C1 segment of cervical spinal cord (tissue), 14 donors: ENCODE data around the gene SLC16A5.
"Not testable (repeated sequence)": the region's sequence is repeated elsewhere in the genome, so short reads cannot be mapped to it uniquely, and the experiment has no call there.

Experiments
- DNase-seq, 14 donors: peaks; one replicate each; lab custom pipeline; 2025; lab: John Stamatoyannopoulos, UW

SLC16A5 gene, protein sequence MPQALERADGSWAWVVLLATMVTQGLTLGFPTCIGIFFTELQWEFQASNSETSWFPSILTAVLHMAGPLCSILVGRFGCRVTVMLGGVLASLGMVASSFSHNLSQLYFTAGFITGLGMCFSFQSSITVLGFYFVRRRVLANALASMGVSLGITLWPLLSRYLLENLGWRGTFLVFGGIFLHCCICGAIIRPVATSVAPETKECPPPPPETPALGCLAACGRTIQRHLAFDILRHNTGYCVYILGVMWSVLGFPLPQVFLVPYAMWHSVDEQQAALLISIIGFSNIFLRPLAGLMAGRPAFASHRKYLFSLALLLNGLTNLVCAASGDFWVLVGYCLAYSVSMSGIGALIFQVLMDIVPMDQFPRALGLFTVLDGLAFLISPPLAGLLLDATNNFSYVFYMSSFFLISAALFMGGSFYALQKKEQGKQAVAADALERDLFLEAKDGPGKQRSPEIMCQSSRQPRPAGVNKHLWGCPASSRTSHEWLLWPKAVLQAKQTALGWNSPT

DNA sequence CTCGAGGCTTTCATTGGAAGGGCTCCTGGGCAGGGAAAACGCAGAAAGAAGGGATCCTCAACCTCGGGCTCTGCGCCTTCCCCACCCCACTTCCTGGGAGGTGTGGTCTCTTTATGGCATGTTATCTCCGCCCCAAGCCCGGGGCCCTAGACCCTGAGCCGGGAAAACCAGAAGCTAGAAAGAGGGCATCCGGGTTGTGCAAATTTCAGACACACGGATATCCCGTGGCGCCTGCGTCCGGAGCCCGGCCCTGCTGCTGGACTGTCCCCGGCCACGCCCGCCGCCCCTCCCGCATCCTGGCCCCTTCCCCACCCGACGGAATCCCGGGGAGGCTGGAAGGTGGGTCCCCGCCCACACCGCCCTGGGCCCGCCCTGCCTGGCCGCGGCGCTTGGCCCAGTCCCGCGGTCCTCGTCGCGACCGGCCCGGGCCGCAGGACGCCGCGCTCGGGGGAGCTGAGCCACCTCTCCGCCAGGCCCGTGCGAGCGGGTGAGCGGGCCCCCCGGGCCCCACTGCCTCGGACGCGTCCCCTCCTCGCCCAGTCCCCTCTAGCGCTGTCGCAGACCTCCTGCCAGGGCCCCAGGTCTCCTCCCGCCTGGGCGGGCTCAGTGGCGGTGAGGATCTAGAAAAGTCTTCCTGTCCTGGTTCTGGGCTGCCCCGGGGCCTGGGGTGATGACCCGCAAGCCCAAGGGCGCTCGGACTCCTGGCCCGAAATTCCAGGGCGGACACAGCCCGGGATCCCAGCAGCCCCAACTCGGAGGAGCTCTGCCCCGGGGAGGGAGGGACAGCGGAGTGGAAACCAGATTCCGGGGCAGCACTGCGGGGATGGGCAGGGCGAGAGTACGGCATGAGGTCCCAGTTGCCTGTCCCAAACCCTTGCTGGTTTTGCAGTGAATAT lies at the start of gene SLC16A5:
SLC16A5 (plus strand) TSS at position 397 of the 896 bp plus-strand sequence. CDS start 5,683 bp downstream, outside the sequence.
- DNase-seq: peak in 4 of 14 donors; percentile 15 to 36 (median 30)

DNA sequence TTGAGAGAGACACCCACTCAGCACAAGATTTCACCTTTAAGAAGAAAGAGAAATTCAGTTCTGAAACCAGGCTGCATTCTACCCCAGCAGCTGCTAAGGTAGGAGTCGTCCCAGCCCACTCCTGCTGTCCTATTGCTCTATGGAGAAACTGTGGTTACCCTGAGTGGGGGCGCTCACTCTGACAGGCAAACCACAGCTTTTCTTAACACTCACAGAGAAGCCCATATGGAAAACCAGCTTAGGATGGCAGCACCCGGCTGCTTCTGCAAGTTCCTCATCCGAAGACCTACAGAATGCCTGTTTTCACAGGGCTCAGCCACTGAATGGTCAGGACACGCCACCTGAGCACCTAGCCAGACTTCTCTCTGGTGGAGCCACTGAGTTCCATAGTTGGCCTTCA lies 48.5 kb upstream of the SLC16A5 start:
- no peak for DNase-seq

DNA sequence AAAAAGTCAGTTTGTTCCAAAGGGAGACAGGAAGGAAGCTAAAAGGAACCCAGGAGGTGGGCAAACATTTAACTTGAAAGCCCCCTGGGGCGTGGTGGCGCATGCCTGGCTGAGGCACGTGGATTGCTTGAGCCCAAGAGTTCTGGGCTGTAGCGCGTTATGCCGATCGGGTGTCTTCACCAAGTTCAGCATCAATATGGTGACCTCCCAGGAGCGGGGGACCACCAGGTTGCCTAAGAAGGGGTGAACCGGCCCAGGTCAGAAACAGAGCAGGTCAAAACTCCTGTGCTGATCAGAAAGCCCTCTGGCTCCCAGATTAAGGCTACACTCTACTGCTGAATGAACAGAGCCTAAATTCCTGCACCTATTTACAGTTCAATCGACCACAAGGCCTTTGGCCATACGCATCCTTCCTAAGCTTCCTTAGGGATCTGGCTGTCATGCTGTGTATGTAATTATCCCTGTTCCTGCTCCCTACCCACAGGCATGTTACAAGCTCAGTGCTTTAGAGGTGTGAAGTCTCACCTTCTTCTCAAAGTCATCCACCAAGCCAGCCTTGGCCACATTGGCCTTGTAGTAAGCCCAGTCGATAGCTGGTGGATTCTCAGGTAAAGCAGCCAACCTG lies 46.0 kb upstream of the SLC16A5 start:
- no peak for DNase-seq

DNA sequence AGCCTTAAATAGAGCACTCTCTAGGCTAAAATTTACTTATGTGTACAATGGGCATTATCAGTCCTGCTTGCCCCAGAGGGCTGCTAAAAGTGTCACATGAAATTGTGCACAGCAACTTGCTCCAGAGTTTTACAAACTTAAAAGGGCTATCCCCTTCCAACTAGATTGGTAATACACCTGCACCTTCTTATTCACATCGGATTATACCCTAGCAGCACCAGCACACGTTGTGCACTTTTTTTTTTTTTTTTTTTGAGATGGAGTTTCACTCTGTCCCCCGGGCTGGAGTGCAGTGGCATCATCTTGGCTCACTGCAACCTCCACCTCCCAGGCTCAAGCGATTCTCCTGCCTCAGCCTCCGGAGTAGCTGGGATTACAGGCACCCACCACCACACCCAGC lies 44.0 kb upstream of the SLC16A5 start:
- DNase-seq: not testable (repeated sequence)

DNA sequence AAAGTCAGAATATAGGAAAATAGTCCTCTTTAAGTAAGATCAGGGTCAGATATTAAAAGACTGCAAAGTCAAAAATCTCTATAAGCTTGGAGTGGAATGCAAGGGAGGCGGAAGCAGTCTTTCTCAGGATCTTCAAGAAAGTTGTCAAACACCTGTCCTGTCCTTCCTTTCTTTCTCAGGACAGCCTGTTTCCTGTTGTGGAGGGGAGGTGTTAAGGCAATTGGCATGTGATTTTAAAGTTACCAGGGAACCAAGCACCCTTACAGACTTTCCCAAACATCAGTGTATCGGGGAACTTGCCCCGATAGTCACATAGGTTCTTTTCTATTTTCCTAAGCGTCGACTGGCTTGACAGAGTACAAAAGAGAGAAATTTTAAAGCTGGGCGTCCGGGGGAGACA lies 43.0 kb upstream of the SLC16A5 start:
- DNase-seq: no peak

DNA sequence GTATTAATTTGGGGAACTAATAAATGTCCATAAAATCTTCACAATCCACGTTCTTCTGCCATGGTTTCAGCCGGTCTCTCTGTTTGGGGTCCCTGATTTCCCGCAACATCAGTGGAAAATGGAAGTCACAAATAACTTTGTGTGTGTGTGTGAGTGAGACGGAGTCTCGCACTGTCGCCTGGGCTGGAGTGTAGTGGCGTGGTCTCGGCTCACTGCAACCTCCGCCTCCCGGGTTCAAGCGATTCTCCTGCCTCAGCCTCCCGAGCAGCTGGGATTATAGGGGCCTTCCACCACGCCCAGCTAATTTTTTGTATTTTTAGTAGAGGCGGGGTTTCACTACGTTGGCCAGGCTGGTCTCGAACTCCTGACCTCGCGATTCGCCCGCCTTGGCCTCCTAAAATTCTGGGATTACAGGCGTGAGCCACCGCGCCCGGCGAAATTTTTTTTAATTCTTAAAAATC lies 41.8 kb upstream of the SLC16A5 start:
- DNase-seq: not testable (repeated sequence)

DNA sequence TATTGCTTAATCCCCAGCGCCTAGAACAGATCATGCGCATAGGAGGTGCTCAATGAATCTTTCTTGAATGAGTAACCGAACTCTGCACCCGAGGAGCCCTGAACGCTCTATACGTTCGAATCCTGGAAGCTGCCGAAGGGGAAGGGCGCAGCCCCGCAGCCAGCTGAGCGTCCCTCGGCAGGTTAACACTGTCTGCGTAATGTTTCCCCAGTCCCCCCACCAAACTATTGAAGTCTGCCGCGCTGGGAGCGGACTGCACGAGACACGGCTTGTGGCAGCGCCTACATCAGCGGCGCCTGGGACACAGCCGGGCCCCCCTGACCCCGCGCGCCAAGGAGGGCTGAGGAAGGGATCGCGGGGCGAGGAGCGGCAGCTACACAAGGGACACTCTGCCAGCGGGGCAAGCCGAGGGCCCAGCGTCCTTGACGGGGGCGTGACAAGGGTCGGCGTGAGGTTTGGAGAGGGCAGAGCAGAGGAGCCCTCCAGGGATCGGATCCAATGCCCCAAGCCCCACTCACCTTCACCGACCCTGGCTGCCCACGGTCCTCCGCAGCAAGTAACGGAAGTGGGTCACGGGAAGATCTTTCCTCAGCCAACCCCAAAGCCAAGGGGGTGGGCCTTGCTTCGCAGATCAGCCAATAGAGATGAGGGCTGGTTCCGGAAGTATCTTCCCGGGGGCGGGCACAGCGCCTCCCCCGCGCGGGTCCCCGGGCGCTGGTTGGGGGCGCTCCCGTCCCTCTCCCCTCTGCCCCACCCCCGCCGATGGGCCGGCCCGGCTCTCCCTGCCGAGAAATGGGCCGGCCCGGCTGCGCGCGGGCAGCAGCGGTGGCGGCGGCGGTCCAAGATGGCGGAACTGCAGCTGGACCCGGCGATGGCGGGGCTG lies 41.1 kb upstream of the SLC16A5 start, which contains the start of the genes ATP5PD and KCTD2:
ATP5PD (minus strand) TSS at position 563 of the 883 bp plus-strand sequence. CDS start 4,319 bp downstream, outside the sequence.
KCTD2 (plus strand) TSS at position 819 of the 883 bp plus-strand sequence; CDS start at position 845, 26 bp downstream.
- DNase-seq: peak; percentile 65 to 97 (median 94)

DNA sequence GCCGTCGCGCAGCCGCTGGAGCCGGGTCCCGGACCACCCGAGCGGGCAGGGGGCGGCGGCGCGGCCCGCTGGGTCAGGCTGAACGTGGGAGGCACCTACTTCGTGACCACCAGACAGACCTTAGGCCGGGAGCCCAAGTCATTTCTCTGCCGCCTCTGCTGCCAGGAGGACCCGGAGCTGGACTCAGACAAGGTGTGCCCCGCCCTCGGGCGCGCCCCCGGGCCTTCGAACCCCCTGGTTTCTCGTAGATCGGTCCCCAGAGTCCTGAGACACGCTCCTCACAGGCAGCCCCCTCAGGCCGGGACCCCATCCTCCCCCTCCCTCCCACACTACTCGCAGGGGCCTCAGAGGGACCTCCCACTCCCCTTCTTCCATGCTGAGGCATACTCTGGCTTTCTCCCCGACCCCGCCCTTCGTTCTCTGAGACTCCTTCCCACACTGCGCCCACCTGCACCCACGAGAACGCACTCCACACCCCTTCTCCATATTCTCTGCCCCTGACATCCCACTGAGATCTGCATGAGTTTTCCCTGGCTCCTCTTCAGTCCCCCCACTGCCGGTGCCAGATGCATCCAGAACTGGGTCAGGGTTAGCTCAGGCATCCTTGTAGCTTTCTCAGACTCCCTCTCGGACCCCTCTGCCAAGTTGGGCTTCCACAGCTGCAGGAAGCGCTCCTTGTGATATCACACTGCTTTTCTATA lies 40.2 kb upstream of the SLC16A5 start:
- DNase-seq: peak in 6 of 14 donors; percentile 1 to 54 (median 44)

DNA sequence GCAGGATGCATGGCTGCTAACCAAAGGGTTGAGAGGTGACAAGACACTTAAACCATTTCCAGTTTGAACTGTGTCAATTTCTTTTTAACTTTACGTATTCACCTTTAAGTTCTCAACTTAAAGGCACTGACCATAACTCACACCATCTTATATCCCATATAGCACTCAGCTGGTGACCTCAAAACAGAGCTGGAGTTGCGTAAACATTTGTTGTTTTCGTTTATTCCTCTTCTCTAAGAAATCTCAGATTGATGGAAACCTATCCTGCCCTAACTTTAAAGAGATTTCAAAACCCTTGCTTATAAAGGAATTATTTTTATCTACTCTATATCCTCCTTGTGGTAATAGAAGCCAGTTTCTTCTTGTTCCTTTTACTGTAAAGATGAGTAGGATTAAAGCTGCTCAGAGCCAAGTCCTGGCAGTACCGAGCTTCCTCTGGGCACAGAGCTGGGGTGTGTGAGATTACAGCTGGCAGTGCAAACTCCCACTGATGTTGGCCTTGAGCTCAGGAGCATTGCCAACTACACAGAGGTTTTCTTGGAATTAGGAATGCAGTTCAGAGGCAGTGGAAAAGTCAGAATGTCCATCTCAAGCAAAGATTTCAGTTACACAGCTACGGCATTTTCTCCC lies 39.4 kb upstream of the SLC16A5 start:
- DNase-seq: peak in 6 of 14 donors; percentile 3 to 50 (median 16)

DNA sequence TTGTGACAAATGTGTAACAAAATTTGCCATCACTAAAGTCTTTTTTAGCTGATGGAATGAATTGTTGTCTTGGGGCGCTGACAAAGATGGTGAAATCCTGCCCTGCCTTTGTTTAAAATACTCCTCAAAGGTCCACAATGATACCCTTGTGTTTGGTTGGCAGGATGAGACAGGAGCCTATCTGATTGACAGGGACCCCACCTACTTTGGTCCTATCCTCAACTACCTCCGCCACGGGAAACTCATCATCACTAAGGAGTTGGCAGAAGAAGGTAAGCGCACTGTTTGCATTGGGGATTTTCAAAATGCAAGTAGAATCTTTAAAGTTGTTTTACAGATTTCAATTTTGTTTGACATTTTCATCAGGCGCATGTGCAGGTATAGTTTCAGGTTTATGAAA lies 38.7 kb upstream of the SLC16A5 start:
- DNase-seq: peak in 1 of 14 donors; percentile 43

DNA sequence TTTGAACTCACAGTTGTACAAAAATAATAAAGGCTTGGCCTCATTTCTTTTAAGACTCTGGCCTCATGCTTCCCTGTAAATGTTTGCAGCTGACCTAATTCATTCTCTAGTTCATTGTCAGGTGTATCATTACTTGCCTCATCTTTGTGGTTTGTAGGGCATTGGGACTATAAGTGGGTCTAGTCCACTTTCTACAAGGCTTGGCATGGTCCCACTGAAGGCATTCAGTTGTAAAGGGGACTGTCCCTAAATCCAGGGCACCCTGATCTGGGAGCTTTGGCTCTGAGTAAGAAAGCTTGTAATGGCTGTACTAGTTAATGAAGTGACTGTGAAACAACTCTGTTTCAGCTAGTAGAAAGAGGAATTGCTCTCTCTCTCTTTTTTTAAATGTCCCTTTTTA lies 38.0 kb upstream of the SLC16A5 start:
- no peak for DNase-seq

DNA sequence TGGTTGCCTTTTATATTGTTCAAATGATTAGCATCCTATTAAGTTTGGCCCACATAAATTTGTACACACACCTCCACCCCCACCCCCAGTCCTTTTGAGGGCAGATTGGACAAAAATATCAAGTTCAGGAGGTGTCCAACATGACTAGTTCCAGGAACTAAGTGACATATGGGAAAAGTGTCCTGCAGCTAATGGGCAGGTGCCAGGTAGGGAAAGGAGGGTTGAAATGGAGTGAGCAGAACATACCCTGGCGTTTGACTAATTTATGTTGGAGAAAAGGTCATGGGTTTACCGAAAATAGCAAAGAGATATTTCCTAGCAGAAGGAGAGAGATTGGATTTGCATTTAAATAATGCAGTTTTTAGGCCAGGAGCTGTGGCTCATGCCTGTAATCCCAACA lies 35.8 kb upstream of the SLC16A5 start:
- DNase-seq: peak in 2 of 14 donors; percentile 19 to 99

DNA sequence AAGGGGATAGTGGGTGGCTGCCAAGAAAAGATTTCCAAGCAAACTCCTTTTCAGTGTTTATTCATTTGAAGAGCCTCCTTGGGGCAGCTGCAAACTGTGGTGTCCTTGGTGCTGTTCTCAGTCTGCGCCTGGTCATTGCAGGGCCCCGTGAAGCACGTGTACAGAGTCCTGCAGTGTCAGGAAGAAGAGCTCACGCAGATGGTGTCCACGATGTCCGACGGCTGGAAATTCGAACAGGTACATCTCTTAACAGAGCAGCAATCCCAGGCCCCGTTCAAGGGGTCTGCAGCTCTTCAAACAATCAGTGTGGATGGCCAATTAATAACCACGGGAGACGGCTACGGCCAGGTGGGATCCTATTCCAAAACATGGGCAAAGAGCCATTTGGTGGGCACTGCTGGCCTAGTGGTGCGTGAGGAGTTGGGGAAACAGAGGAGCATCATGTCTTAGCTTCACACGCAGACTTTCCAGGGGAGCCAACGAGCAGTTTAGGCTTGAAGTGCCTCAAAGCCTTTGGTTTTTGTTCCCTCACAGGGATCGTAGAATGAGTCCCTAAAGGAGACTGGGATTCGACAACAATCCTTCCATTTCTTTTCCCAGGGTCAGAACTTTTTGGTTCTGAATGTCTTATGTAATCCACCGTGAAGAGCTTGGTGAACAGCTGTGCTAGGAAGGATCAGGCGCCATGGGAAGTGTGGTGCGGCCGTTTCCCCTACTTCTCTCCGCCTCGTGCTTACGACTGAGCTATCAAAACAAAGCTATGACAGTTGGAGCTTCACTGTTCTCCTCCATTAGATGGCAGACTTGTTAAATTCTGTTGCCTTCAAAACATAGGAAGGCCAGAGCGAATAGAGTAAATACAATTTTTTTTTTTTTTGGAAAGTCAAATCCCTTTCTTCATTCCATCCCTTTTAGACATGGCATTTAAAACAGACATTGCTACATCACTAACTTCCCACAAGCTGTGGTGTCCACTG lies 28.1 kb upstream of the SLC16A5 start:
- DNase-seq: peak in 7 of 14 donors; percentile 13 to 80 (median 29)

DNA sequence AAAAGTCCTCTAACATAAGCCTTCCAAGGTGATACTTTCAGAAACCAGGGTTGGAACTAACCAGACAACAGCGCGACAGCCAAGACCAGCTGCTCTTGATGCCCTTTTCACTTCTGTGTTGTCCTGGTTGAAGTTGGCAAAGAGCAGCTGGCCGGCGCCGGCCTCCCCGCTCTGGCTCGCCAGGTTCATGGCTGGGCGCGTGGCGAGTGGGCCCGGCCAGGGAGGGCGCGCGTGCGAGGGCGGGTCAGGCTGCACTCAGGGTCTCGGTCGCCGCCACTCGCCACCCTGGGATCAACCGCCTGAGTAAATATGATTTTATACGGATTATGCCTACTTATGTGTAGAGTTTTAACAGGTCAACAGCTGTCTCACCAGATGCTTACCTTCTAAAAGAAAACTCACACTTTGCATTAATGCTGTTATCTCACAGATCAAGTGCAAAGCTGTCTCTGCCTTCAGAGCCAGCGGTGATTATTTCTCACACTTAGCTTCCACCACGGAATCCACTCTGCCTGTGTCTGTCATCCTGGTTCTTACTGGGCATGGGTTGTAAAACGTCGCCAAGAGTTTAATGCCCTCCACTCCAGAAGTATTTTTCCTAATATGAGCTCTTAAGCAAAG lies 27.2 kb upstream of the SLC16A5 start:
- DNase-seq: peak in 2 of 14 donors; percentile 10 to 54

DNA sequence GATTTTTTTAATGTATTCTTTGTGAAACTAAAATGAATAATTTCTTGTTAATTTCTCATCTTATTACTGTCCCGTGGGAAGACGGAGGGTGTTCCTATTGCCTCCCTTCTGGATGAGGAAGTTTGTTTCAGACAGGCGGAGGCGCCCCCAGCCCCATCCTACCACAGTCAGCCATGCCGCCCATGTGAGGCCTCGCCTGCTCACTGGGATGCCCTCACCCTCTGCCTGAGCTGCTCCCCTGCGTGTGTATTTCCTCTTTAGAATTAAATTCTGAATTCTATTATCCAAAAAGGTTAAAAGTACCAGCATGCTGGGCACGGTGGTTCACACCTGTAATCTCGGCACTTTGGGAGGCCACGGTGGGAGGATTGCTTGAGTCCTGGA lies 26.7 kb upstream of the SLC16A5 start:
- no peak for DNase-seq

DNA sequence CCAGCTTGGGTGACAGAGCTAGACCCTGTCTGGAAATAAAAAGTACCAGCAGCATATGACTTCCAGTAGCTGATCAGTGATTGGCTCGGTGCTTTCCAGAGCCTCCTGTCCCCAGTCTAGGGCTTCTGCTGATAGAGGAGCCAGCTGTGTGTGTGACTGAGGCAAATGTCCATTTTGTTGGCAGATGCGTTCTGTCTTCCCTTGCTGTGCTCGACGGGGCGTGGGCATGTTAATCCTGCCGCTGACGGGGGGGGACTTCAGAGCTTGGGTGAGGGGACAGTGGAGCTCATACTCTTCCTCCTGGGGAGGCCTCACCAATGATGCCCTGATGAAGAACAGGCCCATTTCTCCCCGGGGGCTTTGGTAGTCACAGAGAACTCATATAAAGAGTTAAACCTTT lies 26.1 kb upstream of the SLC16A5 start:
- no peak for DNase-seq

DNA sequence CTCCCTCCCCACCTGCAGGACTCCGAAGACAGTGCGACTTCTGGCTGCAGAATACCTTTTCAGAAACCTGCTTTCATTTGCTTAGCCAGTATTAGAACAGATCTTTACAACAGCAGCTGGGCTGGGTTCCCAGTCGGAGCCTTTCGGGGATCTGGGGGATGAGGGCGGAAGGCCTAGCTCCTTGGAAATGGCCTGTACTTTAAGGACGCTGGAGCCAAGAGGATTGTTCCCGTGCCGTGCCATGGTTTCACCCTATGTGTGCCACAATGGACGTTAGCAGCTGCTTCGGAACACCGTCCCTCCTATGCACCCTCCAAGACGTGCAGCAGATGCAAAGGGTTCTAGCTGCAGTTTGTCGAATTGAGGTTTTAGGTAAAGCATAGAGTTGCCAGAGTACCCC lies 24.6 kb upstream of the SLC16A5 start:
- DNase-seq: no peak
